NCI-H187 treated with DMSO at 0.1 percent for 48 hours (cell line): ENCODE measurements around the gene RET.

ENCODE experiments used
- DNase-seq: peaks from one replicate; lab custom pipeline; 2025; lab: John Stamatoyannopoulos, UW

Gene RET

GRCh38 chr10:43172645-43173044 lies 95.8 kb downstream of the RET start:
- no peak for DNase-seq

GRCh38 chr10:43173120-43173519 lies 96.3 kb downstream of the RET start:
- no peak for DNase-seq

GRCh38 chr10:43174969-43175368 lies 98.1 kb downstream of the RET start:
- DNase-seq, result no peak

- no peak for DNase-seq
These were observed 99.4 kb downstream of the RET start for GRCh38 chr10:43176271-43176670.

GRCh38 chr10:43177595-43177994 lies 100.7 kb downstream of the RET start:
- DNase-seq, result no peak
